ENCODE results near the gene ITGAE.

DNA sequence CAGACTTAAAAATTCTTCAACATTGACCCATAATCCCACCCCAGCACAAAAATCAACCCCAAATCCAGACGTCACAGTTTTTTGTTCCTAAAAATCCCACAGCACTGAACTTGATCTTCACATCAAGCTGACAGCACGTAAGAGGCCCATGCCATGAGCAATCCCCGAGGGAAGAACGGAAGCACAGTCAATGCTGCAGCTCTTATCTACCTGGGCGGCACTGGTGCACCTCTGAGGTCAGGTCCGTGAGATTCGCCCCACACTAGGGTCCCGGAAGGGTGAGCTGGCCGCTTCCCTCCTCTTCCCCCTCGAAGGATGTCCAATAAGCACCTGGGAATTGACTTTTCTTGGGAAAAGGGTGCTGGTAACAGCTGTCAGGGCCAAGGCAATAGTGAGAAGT lies 11.3 kb upstream of the ITGAE start:
- TF ChIP-seq, protein P1, sequence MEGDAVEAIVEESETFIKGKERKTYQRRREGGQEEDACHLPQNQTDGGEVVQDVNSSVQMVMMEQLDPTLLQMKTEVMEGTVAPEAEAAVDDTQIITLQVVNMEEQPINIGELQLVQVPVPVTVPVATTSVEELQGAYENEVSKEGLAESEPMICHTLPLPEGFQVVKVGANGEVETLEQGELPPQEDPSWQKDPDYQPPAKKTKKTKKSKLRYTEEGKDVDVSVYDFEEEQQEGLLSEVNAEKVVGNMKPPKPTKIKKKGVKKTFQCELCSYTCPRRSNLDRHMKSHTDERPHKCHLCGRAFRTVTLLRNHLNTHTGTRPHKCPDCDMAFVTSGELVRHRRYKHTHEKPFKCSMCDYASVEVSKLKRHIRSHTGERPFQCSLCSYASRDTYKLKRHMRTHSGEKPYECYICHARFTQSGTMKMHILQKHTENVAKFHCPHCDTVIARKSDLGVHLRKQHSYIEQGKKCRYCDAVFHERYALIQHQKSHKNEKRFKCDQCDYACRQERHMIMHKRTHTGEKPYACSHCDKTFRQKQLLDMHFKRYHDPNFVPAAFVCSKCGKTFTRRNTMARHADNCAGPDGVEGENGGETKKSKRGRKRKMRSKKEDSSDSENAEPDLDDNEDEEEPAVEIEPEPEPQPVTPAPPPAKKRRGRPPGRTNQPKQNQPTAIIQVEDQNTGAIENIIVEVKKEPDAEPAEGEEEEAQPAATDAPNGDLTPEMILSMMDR (IDR thresholded peaks at IDR 0.05), result no peak
- TF ChIP-seq POLR2A (IDR thresholded peaks at IDR 0.05), result no peak
